Kidney glomerular epithelial cell (primary cell): Measurements from ENCODE around the gene BTBD6.
"Not testable (repeated sequence)": the region's sequence is repeated elsewhere in the genome, so short reads cannot be mapped to it uniquely, and the experiment has no call there.

Source experiments
- DNase-seq: peaks from one replicate; lab custom pipeline; 2025; lab: John Stamatoyannopoulos, UW

BTBD6 gene

DNA sequence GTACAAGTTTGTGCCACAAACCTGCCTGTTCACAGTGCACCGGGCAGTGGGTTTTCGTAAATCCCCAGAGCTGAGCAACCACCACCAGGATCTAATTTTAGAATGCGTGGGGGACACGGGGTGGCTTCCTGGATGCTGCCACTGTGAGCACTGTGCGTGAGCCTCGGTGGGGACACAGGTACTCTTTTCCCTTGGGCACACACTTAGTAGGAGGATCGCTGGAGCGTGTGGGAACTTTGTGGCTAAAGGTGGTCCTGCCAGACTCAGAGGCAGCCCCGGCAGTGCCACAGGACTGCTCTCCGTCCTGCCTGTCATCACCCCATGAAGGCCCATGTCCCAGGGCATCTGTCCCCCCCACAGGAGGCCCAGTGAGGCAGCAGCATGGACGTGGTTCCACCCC is 21.1 kb downstream of the BTBD6 start:
- DNase-seq = no peak

DNA sequence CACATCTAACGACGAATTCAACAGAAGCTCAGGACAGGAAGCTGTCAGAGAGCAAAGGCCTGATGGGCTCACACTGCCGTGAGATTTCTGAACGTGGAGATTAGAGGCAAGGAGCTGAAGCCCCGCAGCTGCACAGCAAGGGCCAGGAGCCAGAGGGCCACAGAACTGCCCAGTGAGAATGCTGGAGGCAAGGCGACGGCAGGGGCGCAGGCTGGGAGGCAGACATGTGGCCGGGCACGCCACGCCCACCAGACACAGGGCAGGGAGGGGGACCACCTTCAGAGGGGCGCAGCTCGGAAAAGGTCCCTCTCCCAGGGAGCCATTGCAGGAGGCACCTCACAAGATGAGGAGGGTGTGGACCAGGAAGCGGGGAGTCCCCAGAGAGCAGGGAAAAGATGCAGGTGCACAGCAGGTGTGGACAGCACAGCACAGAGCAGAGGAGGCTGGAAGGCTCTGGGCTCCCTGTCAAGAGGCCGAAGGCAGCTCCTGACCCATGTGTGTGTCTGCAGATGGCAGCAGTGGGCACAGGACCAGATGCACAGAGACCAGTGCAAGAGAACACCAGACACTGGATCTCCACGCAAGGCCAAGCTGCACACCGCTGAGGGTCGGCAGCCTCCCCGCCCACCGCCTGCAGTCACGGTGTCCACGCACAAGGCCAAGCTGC is 23.0 kb downstream of the BTBD6 start:
- no peak for DNase-seq

DNA sequence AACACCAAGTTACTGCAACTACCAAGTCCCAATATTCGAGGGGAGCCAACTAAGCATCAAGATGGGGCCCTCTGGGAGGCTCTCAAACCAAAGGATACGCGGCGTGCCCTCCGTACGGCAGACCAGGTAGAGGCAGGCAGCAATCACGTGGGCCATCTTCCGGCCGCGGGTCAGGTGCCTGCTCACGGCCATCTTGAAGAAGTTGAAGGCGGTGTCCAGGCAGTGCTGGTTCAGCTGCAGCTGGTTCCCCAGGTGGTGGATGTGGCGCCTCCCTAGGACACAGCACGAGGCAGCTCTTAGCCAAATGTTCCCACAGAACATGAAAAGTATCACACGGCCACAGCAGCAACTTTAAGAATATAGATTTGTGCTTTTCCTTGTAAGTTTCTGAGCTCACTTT is 24.3 kb downstream of the BTBD6 start:
- no peak for DNase-seq

DNA sequence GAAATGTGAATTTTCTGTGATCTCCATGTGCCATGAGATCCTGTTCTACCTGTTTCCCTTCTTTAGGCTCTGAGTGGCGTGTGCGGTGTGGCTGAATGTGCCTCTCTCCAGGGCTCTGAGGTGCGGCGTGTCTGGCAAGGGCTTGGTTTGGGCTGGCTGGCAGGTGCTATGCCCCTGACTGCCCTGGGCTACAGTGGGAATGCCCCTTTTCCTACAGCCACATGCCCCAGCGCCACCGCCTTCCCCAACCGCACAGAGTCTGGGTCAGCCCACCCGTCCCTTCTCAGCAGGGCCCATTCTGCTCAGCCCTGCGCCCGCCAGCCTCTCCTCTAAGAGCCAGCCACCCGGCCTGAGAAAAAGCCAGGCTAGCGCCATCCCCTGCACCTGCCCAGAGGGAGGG is 24.7 kb downstream of the BTBD6 start:
- DNase-seq = no peak

DNA sequence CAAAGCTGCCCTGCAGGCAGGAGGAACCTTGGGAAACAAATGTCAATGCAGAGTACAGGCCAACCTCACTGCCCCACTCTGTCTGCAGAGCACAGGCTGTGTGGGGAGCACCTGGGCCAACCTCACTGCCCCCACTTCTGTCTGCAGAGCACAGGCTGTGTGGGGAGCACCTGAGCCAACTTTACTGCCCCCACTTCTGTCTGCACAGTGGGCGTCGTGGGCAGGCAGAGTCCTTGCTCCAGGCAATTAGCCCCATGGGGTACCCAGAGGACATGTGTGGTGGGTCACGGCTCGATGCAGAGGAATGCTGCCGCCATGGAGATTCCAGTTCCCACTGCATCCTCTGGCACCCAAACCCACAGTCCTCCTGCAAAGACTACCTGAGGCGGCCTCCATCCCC is 26.3 kb downstream of the BTBD6 start:
- DNase-seq = no peak

DNA sequence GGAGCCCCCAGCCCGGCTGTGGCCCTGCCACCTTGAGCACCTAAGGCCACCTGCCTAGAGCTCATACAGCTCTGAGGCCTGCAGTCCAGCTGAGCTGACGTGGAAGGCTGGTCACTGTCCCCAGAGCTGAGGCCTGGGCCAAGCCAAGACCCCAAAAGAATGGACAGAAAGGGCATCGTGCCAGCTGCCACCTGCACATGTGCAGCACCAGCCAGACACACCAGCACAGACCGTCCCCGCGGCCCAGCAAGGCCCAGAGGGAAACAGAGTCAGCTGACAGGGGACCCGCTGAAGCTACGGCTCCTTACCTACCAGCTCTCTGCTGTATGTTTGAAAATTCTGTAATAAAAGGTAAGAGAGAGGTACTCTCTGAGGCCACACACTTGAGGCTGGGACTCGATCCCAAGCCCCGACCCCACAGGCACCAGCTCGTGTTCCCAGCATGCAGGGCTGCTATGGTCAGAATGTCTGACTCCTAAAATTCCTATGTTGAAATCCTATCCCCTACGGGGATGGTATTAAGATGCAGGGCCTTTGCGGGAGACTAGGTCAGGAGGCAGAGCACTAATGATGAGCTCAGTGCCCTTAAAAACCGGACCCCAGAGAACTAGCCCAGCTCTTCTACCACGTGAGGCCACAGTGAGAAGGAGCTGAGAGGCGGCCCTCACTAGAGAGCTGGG is 27.1 kb downstream of the BTBD6 start:
- no peak for DNase-seq

DNA sequence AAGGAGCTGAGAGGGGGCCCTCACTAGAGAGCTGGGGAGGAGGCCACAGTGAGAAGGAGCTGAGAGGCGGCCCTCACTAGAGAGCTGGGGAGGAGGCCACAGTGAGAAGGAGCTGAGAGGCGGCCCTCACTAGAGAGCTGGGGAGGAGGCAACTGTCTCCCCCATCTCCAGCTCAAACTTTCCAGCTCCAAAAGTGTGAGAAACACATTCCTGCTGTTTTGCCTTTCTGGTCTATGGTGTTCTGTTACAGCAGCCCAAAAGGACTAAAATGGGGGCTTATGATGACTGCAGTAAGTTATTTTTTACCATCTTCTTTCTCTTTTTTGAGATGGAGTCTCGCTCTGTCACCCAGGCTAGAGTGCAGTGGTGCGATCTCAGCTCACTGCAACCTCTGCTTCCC is 29.1 kb downstream of the BTBD6 start:
- DNase-seq = not testable (repeated sequence)

DNA sequence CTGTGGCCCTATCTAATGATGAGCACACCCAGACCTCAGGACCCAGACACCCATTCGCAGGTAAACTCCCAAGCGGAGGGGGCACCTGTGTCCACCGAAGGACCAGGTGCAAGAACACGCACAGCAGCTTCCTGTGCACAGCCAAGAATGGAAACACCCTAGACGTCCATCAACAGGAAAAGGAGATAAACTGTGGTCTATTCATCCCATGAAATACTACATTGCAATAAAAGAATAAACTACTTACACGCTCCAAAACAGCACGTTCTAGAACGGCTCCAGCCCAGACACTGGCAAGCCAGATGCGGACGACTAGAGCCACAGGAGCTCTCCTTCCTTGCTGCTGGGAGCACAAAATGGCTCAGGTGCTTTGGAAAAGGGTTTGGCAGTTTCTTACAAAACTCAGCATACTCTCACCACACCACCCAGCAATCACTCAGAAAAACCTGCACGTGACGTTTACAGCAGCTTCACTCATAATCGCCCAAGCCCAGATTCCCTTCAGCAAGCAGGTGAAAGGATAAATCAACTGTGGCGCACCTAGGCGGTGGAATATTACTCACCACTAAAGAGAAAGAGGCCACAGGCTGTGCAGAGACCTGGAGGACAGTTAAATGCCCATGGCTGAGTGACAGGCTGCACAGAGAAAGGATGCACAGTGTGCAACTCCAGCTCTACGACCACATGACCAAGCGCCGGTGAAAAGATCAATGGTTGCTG is 31.5 kb downstream of the BTBD6 start:
- no peak for DNase-seq

DNA sequence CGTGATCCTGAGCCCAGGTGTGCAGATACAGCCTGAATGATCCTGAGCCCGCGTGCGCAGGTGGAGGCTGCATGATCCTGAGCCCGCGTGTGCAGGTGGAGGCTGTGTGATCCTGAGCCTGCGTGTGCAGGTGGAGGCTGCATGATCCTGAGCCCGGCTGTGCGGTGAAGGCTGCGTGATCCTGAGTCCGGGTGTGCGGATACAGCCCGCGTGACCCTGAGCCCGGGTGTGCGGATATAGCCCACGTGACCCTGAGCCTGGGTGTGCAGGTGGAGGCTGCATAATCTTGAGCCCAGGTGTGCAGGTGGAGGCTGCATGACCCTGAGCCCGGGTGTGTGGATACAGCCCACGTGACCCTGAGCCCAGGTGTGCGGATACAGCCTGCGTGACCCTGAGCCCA is 32.2 kb downstream of the BTBD6 start:
- no peak for DNase-seq

DNA sequence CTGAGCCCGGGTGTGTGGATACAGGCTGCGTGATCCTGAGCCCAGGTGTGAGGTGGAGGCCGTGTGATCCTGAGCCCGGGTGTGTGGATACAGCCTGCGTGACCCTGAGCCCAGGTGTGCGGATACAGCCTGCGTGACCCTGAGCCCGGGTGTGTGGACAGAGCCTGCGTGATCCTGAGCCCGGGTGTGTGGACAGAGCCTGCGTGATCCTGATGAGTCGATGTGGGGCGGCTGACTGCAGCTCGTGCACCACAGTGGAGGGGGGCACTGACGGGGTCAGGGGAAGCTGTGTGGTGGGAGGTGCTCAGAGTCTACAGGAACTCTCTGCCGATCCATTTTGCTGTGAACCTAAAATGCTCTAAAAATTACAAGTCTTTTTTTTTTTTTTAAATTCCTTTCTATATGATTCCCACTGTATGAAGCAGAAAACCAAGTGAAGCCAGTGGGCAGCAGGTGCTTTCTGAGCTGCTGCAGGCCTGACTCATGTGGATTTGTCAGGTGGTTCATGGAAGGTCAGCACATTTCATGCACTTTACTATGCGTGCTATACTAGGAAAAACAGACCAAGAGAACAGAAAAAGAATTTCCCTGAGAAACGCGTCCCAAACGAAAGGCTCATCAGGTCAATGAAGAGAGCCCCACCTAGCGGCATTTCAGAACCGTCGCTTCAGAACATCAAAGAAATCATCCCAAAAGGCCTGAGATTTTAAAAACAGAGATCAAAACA is 33.2 kb downstream of the BTBD6 start:
- DNase-seq = peak; percentile 64

DNA sequence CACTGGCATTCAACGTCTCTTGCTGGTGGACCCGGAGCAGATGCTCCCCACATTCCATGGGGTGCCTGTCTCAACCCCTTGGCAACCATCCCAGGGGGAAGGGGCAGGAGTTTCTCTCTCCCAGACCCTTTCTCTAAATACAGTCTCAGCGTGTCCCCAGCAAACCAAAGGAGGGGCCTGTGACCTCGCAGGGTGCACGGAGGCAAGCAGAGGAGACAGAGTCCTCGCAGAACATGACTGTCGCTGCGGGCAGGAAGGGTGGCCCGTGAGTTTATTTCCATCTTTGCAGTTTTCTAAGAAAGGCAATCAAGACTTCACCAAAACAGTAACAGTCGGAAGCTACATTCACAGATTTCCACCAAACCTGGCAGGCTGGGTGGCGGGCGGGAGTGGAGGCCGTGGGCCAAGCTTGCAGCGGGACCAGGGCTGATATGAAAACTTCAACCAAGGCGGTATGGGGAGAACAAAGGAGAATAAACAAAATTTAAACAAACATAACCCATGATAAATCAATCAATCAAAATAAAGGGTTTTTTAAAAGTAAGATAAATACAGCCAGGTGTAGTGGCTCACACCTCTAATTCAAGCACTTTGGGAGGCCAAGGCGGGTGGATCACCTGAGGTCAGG is 33.9 kb downstream of the BTBD6 start:
- no peak for DNase-seq

DNA sequence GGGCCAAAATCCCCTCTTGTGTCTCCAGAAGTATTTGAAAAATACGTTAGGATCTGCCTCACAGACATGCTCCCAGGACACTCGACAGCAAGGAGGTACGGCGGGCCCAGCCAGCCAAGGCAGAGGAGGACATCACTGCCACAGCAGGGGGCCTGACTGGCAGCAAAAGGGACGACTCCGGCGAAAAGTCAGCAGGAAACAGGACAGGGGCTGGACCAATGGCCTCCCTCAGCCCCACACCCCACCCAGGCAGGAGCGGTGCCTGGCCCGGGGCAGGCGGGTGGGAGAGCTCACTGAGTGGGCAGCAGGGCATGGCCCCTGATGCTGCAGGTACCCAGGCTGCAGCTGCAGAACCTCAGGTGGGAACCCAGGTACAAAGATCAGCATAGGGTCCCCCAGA is 34.7 kb downstream of the BTBD6 start:
- DNase-seq = no peak

DNA sequence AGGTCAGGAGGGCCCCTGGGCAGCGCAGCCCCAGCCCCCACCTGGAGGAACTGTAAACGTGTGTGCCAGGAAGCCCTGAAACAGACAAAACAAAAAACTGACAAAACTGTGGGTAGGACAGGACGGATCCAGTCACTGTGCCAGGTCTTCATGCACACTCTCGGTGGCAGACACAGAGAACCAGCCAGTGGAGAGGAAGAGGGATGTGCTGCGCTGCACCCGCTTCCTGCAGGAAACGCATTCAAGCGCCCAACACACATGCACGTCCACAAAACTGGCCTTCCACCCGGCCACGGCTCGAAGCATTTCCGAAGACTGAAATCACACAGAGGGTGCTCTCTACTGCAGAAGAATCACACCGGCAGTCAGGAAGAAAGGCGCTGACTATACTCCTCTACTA is 35.6 kb downstream of the BTBD6 start:
- no peak for DNase-seq

DNA sequence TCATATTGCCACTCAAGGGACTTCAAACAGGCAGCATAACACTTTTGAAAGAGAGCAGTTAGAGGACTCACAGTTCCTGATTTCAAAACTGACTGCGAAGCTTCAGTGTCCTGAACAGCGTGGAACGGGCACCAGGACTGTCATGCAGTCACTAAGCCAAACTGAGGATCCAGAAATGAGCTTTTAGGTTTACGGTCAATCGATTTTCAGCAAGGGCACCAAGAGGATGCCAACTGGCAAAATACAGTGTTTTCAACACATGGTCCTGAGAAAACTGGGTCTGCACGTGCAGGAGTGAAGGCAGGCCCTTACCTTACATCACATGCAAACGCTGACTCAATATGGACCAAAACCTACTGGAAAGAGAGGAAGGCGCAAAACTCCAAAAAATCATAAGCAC is 36.8 kb downstream of the BTBD6 start:
- DNase-seq = no peak

DNA sequence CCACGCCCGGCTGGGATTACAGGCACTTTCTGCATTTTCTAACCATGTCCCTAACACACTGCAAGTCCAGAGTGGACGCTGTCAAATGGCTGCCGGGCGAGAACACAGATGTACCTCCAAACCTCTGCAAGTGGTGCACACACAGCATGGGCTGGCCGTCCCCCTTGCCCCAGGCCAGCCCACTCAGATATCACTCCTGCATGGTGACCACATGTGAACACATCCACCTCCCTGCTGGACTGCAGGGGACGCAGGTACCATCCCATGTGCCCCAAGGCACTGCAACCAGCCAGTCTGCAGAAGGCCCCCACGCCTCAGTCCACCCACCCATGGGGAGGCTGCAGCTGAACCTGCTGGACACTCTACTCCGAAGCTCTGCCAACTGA is 38.4 kb downstream of the BTBD6 start:
- DNase-seq = no peak

DNA sequence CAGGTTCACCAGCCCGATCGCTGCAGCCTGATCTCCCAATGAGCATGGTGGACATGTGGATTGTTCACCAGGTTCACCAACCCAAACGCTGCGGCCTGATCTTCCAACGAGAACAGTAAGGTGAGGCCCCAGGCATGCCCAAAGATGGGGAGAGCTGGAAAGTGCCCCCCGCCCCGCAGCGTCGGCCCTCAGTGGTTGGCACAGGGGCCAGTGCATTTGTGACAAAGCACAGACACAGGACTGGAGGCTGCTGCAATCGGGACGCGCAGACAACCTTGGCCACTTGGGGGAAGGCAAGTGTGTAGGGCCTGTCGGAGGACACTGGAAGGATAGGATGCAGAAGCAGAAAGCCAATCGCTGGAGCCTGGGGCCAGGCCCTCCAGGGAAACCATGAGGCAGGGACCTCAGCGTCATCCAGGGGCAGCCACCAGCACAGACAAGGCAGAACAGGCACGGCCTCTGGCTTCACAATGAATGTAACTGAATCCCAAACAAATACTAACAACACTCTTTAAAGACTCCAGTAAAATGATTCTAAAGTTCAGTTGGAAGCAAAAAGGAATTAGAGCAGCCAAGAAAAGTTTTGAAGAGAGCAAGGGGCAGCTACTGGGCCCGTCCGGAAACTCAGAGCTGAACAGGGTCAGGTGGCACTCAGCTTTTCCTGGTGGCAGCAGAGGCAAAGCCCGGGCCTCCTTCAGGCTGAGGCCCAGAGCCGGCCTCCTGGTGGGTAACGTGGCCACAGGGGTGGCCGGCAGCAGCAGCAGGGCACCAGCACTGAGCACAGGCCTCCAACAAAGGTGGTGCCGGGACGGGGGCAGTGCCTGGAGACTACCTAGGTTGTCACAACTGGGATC is 39.1 kb downstream of the BTBD6 start:
- DNase-seq = no peak

DNA sequence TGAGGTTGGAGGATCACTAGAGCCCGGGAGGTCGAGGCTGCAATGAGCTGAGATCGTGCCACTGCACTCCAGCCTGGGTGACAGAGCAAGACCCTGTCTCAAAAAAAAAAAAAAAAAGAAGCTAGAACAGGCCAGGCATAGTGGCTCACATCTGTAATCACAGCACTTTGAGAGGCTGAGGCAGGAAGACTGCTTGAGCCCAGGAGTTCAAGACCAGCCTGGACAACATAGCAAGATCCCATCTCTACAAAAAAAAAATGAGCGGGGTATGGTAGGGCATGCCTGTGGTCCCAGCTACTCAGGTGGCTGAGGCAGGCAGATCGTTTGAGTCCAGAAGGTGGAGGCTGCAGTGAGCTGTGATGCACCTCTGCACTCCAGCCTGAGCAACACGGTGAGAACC is 40.6 kb downstream of the BTBD6 start:
- not testable (repeated sequence) for DNase-seq

DNA sequence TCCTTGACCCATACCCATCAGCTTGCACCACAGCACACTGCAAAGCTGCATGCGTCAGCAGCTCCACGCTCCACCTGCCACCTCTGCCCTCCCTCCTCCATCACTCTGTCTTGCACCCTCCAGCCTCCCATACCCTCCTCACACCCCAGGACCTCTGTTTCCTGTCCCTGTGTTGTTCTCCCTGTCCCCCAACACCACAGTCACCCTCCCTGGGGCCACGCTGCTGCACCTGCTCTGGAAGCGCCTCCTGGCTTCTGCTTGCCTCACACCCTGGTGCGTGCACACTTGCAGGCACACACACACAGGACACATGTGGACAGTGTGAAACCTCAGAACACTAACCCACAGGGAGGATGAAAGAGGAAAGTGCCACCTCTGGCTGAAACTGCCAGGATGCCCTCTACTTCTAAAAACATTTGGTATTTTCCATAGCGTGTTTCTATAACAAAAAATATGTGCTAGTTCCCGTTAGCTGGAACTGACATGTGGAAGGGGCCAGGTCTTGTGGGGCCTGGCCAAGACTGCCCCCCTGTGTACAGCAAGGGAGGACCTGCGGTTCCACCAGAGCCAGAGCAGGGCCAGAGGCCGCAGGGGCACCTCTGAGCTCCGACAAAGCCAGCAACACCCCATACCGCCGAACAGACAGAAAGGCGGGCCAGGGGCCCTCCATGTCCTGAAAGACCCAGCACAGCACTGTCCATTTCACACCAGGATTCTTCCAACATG is 42.5 kb downstream of the BTBD6 start:
- DNase-seq = no peak

DNA sequence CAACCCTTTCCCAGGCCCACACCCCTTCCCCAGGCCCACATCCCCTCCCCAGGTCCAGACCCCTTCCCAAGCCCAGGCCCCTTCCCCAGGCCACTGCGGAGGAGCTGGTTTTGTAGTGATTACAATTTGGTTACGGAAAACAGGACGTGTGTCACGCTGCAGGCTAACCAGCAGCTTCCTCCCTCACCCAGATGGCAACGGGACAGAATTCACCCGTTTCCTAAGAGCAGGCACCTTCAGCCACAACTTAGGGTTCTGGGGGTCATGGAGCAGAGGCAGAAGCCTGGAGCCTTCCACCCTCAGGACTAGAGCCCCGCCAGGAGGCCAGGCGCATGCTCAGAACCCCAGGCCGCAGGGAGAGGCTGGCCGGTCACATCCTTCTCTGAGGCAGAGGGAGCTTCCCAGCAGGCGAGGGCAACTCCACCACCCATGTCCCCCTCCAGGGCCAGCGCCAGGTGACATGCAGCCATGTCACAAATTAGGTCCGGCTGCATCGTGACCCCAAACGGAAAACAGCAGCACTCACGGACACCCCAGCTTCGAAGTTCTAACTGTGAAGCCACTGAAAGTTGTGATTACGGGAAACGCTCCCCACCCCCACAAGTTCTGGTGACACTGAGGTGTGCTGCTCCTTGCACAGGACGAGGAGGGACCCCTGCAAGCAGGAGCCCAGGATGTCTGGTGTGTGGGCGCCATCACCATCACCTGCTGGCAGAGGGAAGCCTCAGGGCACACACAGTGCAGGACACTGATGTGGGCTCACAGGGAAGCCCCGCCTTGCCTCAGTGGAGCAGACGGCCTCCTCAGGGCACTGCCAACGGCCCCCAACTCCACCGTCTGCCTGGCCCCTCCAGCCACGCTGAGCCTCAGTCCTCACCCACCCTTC is 44.7 kb downstream of the BTBD6 start:
- DNase-seq = no peak

DNA sequence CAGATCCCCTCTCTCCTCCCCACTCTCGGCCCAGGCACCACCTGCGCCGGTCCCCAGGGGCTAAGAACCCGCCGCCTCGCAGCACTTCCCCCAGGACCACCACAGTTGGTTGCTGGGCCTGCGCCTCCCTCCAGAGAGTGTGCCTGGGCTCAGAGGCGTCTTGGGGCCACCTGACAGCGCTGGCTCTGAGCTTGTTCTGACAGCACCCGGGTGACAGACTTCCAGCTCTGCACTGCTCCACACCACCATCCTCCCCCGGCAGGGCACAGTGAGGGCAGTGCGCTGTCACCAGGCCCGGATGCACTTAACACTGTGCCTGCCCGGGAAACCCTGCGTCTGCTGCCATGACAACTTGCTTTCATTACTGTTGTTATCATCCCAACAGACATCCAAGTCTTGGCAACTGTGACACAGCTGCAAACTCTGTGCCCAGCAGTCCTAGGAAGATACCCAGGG is 45.8 kb downstream of the BTBD6 start:
- DNase-seq = no peak
